GM21529 (cell line): Measurements from ENCODE around the gene TAMALIN.

Experiments
- ATAC-seq: cut with Tn5 transposase; IDR thresholded peaks from one replicate; pipeline ENCODE4 v1.9.1; 2021; ENCODE audit not compliant: unreplicated experiment

TAMALIN gene

DNA sequence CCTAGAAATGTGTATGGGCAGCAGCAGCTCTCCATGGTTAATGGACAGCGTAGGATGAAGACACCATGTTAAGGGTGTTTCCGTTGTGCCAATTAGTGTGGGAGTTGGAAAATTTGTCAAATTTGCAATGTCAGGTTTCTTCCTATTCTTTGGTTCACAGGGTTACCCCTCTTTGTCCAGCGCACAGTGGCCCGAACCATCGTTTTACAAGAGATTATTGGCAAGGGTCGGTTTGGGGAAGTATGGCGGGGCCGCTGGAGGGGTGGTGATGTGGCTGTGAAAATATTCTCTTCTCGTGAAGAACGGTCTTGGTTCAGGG, 26.0 kb upstream of the TAMALIN start:
- no peak for ATAC-seq

DNA sequence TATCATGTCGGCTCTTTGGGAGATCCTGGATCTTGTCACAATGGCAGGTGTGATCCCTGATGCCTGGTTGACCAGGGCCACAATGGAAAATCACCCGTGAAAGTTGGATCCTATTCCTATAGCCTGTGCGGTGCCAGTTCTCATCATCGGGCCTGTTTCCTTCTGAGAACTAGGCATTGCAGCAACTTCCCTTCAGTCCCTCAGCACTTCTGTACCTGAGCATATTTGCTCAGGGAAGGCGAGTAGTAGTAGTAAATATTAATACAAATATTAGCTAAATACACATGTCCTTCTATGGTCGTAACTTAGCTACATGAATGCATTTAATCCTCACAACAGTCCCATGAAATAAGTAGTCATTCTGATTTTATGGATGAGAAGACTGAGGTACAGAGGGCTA, 22.1 kb upstream of the TAMALIN start:
- no peak for ATAC-seq

DNA sequence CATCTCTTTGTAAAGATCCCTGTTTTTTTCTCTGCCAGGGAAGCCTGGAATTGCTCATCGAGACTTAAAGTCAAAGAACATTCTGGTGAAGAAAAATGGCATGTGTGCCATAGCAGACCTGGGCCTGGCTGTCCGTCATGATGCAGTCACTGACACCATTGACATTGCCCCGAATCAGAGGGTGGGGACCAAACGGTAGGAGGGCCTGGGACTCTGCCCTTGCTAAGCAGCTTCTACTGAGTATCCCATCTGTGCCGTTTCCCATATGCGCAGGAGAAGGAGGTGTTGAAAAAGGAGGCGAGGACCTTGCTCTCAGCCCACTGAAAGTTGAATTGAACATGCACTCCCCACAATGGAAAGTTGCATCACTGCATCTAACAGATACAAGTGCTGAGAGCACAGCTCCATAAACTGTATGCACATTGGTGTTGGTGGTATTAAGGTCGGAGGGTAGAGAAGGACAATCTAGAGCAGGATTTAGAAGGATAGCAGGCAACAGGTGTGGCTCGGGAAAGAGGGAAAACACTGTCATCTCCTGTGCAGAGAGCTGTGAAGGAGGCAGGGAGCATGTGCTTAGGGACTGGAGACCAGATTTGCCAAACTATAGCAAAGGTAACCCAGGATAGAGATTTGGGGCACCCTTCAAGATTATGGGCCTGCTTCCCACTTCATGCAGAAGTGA, 21.5 kb upstream of the TAMALIN start:
- no peak for ATAC-seq

DNA sequence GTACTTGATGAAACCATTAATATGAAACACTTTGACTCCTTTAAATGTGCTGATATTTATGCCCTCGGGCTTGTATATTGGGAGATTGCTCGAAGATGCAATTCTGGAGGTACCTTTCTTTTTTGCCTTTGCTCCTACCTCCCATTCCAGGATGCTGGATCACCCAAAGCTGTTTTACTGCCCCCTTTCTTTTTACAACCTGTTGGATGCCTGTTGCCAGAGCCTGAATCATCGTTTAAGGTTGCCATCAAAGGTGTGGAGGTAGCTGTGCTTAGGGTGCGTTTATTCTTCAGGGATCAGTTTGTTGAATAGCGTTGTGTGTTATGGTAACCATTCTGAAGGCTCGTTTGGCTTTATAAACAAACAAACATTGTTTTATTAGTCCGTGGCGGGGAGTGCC, 19.9 kb upstream of the TAMALIN start:
- no peak for ATAC-seq

DNA sequence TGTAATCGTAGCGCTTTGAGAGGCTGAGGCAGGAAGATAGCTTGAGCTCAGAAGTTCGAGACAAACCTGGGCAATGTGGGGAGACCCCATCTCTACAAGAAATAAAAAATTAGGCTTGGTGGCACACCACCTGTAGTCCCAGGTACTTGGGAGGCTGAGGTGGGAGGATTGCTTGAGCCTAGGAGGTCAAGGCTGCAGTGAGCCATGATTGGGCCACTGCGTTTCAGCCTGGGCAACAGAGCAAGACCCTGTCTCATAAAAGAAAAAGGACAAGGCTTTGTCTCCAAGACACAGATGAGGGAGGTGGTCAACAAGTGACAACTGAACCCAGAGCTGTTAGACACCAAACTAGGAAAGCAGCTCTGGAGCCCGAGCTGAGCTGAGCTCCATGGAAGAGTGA, 14.5 kb upstream of the TAMALIN start:
- ATAC-seq, result no peak

DNA sequence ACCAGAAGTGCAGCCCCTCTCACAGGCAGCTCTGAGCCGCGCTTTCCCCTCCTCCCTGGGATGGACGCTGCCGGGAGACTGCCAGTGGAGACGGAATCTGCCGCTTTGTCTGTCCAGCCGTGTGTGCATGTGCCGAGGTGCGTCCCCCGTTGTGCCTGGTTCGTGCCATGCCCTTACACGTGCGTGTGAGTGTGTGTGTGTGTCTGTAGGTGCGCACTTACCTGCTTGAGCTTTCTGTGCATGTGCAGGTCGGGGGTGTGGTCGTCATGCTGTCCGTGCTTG, 12.3 kb upstream of the TAMALIN start:
- ATAC-seq, result no peak

DNA sequence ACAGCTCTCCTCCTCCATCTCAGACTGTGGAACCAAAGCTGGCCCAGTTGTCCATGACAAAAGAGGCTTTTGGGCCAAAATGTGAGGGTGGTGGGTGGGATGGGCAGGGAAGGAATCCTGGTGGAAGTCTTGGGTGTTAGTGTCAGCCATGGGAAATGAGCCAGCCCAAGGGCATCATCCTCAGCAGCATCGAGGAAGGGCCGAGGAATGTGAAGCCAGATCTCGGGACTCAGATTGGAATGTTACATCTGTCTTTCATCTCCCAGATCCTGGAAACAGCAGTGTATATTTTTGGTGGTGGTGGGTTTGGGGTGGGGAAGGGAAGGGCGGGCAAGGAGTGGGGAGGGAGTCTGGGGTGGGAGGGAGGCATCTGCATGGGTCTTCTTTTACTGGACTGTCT, 11.8 kb upstream of the TAMALIN start:
- ATAC-seq, result no peak

DNA sequence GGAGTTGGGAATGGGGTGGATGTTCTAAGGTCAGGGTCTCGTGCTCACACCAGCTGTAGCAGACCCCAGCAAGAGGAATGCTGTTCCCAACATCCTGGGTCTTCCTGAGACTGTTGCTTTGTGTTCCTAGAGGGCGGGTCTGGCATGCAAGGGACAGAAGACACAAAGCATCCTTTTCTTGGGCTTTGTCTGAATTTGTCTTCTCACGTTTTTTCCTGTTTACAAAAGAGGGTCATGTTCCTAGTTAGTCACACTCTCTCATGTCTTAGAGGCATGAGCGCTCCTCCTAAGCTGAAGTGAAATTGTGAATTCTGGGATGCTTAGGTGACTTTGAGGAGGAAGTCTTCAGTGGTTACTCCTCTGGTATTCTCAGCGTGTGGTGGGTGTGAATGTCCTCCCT, 9.6 kb upstream of the TAMALIN start:
- ATAC-seq, result no peak

DNA sequence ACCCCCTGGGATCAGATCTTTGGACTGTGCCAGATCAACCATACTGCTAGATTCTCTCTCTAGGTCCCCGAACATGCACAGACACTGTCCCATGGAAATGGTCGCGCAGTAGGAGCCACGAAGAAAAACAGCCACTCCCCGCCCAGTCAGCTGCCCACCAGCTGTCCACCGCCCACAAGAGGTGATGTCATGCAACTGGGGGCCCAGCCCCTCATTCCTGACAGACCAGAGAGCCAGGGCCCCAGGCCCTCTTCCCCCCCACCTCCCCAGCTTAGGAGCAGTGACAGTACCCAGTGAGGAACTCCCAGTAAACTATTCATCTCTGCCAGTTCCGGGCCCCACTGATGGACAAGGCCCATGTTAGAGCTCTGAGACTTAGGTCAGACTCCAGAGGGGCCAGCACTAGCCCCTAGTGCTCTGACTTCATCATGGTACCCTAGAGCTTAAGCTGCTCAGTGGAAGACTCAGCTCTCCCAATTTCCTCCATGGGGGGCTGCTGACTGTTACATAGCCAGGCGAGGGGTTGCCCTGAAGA, 3.7 kb upstream of the TAMALIN start:
- no peak for ATAC-seq

DNA sequence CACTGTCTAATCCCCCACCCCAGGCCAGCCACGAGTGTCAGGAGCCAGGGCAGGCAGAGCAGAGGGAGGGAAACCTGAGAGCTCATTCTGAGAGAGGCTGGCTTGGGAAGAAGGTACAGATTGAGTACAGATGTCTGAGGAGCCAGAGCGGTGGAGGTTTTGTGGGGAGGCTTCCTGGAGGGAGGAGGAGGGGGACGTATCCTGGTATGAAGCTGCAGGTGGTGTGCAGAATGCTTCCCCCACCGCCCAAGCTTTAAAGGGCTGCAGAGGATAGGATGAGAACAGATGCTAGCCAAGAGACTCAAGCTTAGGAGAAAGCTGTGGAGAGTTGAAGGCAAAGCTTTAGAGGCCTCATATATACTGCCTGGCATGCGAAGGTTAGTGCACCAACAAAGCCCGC, 3.2 kb upstream of the TAMALIN start:
- ATAC-seq, result no peak

DNA sequence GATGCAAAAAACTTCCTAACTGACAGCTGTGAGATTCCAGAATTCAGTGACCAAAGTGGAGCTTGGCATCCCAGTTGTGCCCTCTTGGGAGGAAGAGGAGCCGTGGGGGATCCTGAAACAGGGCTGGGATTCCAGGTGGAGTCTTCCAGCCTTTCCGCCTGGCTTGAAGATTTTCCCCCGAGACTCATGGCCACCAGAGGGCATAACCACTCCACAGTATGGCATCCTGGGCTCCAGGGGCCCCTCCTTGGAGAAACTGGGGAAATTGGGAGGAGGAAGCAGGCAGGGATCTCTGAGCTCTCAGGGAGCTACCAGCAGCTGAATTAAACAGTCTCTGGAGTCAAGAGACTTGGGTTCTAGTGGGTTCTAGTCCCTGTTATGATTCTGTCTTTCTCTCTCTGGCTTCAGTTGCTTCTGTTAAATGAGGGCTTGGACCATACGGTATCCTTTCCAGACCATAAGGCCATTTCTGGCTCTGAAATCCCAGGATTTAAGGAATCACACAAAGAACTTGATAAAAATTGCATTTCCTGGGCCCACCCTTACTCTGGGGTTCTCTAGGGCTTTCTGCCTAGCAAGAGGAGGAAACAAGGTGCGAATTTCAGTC, 2.6 kb upstream of the TAMALIN start:
- no peak for ATAC-seq

DNA sequence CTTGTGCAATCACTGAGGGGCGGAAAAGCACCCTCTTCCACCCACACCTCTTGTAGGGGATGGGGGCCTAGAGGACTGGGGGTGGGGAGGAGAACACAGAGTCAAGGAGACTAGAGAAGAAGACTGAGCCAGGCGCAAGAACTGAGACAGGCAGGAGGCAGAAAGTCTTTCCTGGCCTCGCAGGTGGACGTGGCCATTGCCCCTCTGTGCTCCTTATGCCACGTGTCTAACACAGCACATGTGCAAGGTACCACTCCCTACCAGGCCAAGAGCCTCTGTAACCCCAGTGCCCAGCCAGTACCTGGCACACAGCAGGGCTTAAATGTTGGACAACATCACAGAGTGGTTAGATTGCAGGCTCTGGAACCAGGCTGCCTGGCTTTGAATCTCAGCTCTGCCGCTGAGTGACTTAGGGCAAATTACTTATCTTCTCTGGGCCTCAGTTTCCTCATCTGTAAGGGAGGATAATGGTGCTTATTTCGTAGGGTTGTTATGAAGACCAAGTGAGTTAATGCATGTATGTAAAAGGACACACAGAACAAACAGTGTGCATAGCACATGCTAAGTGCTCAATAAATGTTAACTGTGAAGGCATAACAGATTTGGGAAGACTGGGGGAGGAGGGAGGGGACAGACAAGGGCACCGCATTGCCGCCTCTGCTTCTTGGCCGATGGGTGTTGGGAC, 1.4 kb upstream of the TAMALIN start:
- no peak for ATAC-seq

DNA sequence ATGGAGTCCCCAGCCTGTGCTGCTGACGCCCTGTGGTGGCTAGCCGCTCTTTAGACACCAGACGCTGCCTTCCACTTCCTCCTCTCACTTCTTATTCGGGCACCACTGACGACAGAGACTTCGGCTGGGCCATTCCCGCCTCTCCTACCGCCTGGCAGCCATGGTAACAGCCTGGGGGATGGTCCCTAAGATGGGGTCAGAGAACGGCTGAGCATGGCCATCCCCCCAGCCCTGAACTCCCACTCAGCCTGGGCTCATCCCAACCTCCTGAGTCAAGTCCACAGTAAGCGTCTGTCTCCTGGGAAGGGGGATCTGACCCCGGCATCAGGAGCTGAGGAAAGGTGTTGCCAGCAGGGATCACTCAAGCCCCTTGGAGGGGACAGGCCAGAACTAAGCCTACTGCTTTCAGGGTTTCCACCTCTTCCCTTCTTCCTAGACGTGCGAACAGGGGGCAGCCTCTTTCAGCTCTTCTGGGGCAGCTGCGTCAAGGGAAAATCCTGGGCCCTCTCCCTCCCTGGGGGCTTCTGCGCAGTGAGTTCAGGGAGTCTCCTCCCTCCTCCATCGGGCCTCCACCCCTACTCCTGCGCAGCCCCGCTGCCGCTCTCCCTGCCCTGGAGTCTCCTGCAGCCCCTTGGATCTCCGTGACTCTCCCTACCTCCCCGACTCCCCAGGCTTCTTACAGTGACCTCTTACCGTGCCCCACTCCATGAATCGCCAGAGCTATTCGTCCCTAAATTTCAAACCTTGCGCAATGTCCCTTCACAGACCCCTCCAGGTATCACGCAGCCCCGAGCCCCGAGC, 643 bp upstream of the TAMALIN start:
- ATAC-seq, result peak; percentile 84

DNA sequence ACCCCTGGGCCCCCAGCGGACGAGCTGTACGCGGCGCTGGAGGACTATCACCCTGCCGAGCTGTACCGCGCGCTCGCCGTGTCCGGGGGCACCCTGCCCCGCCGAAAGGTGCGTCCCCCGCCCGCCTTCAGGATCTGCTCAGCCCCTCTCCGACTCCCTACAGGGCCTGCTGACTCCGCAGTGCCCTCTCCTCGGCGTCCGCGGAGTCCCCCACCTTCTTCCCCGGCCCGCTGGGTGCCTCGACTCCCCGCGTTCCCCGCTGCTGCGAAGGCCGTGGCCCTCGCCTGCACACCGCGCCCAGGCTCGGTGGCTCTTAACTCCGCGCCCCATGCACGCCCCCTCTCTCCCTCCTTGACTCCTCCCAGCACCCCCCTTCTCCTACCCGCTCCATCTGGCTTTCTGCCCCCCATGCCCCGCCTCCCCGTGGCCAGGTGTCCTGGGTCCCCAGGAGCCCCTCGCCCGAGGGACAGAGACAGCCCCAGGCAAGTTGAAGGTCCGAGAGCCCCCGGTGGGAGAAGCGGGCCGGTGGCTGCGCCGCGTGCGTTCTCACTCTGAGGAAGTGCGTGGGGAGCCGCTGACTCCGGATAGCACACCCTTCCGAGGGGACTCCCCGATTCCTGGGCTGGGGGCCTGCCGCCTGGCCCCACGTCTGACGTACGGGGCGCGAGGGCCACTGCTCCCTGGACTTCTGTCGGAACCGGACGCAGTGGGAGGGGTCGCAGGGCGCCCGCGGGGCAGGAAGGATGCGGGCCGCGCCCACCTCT, 594 bp downstream of the TAMALIN start:
- ATAC-seq, result no peak

DNA sequence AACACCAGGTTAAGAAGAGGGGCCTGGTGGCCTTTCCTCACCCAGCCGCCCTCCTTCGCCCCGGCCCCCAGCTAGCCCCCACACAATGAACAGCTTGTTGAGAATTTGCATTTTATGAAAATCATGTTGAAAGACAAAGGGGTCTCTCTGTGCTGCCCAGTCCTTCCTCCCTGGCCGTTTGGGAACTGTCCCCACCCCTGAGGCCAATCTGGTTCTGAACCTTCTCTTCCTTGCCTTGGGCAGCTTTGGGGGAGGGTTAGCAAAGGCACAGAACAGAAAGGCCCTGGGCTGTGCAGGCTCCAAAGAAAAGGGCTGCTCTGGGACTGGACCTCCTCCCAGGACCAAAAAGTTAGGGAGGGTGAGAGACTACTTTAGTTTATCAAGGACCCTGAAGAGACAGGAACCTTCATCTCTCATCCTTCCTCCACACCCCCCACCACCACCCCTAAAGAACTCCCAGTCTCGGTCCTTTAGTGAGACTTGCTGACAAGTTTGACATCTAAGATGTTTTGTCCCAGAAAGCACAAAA, 1.3 kb downstream of the TAMALIN start:
- no peak for ATAC-seq

DNA sequence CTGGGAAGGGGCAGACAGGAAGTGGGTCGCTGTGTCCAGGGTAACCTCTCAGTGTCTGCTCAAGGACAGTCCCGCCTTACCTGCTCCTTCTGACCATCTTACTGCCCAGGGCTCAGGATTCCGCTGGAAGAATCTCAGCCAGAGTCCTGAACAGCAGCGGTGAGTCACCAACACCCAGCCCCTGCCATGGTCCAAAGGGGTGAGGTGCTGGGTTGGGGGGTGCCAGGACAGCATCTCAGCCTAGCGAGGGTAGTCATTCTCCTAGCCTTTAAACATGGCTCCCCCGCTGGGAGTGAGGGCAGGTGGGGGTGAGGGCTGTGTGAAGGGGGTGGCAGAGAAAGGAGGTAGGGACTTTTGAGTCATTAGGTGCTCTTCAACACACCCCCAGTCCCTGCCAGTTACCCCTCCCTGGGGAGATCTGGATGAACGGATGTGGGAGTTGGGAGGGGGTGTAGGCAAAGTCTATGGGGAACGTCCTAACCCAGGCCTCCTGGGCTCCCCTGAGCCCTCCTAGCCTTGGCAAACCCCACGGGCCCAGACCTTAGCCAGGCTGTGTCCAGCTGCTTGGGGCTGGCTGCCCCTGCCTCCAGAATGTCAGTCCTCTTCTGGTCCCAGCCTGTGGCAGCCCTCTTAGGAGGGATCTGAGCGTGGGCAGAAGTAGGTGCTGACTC, 2.5 kb downstream of the TAMALIN start:
- ATAC-seq, result no peak

DNA sequence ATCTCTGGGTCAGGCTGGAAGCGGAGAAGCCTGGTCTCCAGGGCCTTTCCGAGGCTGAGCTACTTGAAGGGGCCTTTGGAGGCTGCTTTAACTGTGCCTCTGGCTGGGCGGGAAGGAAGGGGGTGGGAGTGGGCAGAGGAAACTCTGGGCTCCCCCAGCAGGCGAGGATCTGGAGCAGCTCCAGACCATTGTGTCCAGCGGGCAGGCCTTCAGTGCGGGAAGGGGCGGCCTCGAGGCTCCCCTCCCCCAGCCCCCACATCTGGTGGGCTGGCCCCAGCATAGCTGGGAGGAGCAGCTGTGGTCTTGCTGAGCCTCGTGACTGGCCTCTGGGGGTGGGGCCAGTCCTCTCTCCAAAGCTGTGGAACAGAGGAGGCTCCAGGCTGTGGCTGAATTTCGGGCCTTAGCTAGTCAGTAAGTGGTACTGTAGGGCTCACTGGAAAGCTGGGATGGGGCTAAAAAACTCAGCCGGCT, 3.4 kb downstream of the TAMALIN start:
- ATAC-seq, result no peak

DNA sequence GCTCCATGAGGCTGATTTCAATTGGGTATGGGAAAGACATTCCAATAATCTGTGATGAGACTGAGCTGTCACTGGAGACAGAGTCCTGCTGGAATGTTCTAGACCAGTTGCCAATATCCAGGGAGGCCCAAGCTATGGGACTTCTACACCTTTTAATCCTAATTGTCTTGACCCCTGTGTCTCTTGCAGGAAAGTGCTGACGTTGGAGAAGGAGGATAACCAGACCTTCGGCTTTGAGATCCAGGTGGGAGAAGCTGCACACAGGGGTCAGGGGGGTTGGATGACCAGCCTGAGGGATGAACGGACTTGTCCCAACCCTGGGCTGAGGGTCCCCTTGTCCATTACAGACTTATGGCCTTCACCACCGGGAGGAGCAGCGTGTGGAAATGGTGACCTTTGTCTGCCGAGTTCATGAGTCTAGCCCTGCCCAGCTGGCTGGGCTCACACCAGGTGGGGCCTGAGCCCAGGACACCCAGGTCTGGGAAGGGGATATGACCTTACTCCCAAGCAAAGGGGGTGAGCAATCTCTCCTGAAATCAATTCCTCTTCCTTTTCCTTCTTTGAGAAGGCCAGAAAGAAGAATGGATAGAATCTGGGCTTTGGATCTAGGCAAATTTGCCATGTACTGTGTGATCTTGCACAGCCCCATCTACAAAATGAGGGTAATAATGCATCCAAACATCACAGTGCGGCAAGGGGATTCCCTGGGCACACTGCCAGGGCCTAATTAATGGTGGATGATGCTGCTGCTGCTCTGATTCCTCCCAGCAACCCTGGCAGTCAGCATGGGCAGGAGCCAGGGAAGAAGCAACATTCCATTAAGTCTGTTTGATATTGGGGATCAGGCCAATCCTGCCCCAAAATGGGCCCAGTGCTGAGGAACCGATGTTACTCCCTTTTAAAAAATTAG, 4.2 kb downstream of the TAMALIN start:
- no peak for ATAC-seq

DNA sequence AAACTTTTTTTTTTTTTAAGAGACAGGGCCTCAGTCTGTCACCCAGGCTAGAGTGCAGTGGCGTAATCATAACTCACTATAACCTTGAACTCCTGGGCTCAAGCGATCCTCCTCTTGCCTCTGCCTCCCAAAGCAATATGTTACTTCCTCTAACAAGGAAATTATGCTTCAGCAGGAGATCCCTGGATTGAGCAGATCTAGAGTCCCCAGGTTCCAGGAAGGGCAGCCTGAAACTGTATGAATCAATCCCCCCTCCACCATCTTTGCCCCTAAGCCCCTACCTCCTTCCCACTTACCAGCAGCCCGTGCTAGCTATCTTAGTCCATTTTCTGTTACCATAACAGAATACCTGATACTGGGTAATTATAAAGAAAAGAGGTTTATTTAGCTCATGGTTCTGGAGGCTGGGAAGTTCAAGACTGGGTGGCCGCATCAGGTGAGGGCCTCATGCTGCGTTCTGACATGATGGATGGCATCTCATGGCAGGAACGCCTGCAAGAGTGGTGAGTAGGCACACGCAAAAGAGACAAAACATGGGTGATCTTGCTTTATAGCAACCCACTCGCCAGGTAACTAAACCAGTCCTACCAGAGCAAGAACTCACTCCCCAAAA, 5.0 kb downstream of the TAMALIN start:
- no peak for ATAC-seq
